Endothelial cell of umbilical vein (primary cell): Measurements from ENCODE around the gene ARL11. TPM values are rescaled to one million over a fixed set of nuclear protein-coding genes. Genes with fewer than 3 reads are reported as not detected.

ENCODE experiments used
- BruUV-seq: library from RNA; stranded (reverse); fragments of 400-500 nt; replicated peaks from 2 replicates; lab custom pipeline; 2021; lab: Mats Ljungman, UMichigan
- CTCF ChIA-PET: fragments of 300-600, 350-600 bp; sonication (Branson Sonifier 250); formaldehyde crosslinking; loops from one replicate; lab custom pipeline; 2021; ENCODE audit warnings: antibody characterized with exemption, inconsistent platforms; lab: Charles Lee
- POLR2A ChIA-PET: fragments of 300-600, 350-600 bp; sonication (Branson Sonifier 250); formaldehyde crosslinking; loops from one replicate; lab custom pipeline; 2021; ENCODE audit warnings: antibody characterized with exemption, inconsistent platforms; lab: Charles Lee
- DNase-seq: peaks from one replicate; pipeline ENCODE4 v3.0.0-alpha.2; 2011; ENCODE audit warnings: low read depth, low spot score
- FAIRE-seq: peaks from 2 replicates; lab custom pipeline; 2011; peaks lifted over from hg19 to GRCh38; lab: Jason Lieb, UNC
- H2AFZ ChIP-seq: 2 replicates; pipeline ENCODE4 v1.6.0; 2012; ENCODE audit warnings: low read depth, low read length, control low read depth, inconsistent platforms
- H3K27ac ChIP-seq: 2 replicates; pipeline ENCODE4 v1.5.1; 2011; ENCODE audit warnings: low read depth, mild to moderate bottlenecking, control low read depth, low read length, moderate library complexity; ENCODE audit not compliant: insufficient read depth
- H3K27me3 ChIP-seq, 2 experiments: 2 replicates each; pipeline versions ENCODE4 v1.6.0 to v1.6.1; 2011; ENCODE audit warnings: low read length in 2 of 2, mixed read lengths in 1 of 2; ENCODE audit not compliant: control insufficient read depth in 2 of 2, insufficient read depth in 2 of 2
- H3K36me3 ChIP-seq, 2 experiments: 2 replicates in 1 of 2; 3 replicates in 1 of 2; pipeline ENCODE4 v1.5.1; 2011; ENCODE audit warnings: low read length in 2 of 2, mild to moderate bottlenecking in 1 of 2, moderate library complexity in 1 of 2; ENCODE audit not compliant: control insufficient read depth in 2 of 2, insufficient read depth in 2 of 2; ENCODE audit errors: extremely low read depth in 1 of 2
- H3K4me1 ChIP-seq: 3 replicates; pipeline ENCODE4 v1.5.1; 2011; ENCODE audit warnings: mild to moderate bottlenecking, low read length; ENCODE audit not compliant: control insufficient read depth, insufficient read depth; ENCODE audit errors: extremely low read depth
- H3K4me2 ChIP-seq: 2 replicates; pipeline ENCODE4 v1.6.1; 2011; ENCODE audit warnings: low read length, control low read depth, mixed read lengths; ENCODE audit not compliant: insufficient read depth
- H3K4me3 ChIP-seq, 3 experiments: fragments of 200-600 bp in 1 of 3; sonication (generic), shearing (Covaris generic) in 1 of 3; replicated peaks in 1 of 3; 2 replicates each; pipeline ENCODE4 v1.5.1; 2011 to 2016; ENCODE audit warnings: control low read depth in 3 of 3, low read length in 3 of 3, mild to moderate bottlenecking in 2 of 3, inconsistent platforms in 1 of 3, low read depth in 1 of 3, moderate library complexity in 1 of 3; ENCODE audit not compliant: insufficient read depth in 1 of 3
- H3K79me2 ChIP-seq: 2 replicates; pipeline ENCODE4 v1.6.0; 2012; ENCODE audit warnings: low read length, inconsistent platforms; ENCODE audit not compliant: control insufficient read depth, insufficient read depth
- H3K9ac ChIP-seq: replicated peaks from 2 replicates; pipeline ENCODE3; 2011; ENCODE audit warnings: low read length, control low read depth; ENCODE audit not compliant: insufficient read depth; ENCODE audit errors: extremely low read depth
- H3K9me1 ChIP-seq: replicated peaks from 3 replicates; pipeline ENCODE4 v1.6.0; 2011; ENCODE audit warnings: mild to moderate bottlenecking, low read length; ENCODE audit not compliant: control insufficient read depth, insufficient read depth; ENCODE audit errors: extremely low read depth
- H3K9me3 ChIP-seq: replicated peaks from 2 replicates; pipeline ENCODE4 v1.5.1; 2012; ENCODE audit warnings: low read length, inconsistent platforms; ENCODE audit not compliant: control insufficient read depth, insufficient read depth
- H4K20me1 ChIP-seq: replicated peaks from 2 replicates; pipeline ENCODE3; 2011; ENCODE audit warnings: mild to moderate bottlenecking, low read length; ENCODE audit not compliant: control insufficient read depth, insufficient read depth; ENCODE audit errors: extremely low read depth
- CTCF ChIP-seq, 2 donors: IDR thresholded peaks; 1 replicate in 1 of 2; 2 replicates in 1 of 2; pipeline ENCODE4 v1.5.1; 2011; ENCODE audit warnings: low read length in 2 of 2, mild to moderate bottlenecking in 2 of 2, moderate library complexity in 2 of 2, control low read depth in 1 of 2, inconsistent platforms in 1 of 2, low read depth in 1 of 2; ENCODE audit not compliant: insufficient read depth in 1 of 2; ENCODE audit errors: extremely low read depth in 1 of 2
- EZH2 ChIP-seq: IDR thresholded peaks from 2 replicates; pipeline ENCODE4 v1.6.1; 2012; ENCODE audit warnings: borderline replicate concordance, low read depth, mild to moderate bottlenecking, moderate library complexity, low read length, inconsistent platforms; ENCODE audit not compliant: severe bottlenecking
- FOS ChIP-seq: IDR thresholded peaks from 2 replicates; pipeline ENCODE4 v1.6.1; 2011; ENCODE audit warnings: mild to moderate bottlenecking, low read length, moderate library complexity, borderline replicate concordance; ENCODE audit not compliant: insufficient read depth
- GATA2 ChIP-seq: IDR thresholded peaks from 2 replicates; pipeline ENCODE4 v1.7.0; 2011; ENCODE audit warnings: low read depth, mild to moderate bottlenecking, moderate library complexity, mixed read lengths, low read length; ENCODE audit not compliant: insufficient read length, insufficient read depth
- JUN ChIP-seq: IDR thresholded peaks from 2 replicates; pipeline ENCODE4 v1.6.1; 2011; ENCODE audit warnings: borderline replicate concordance, low read depth; ENCODE audit not compliant: insufficient read length, insufficient read depth
- MAX ChIP-seq: IDR thresholded peaks from 2 replicates; pipeline ENCODE4 v1.6.1; 2011; ENCODE audit not compliant: insufficient read depth, insufficient read length
- MYC ChIP-seq: IDR thresholded peaks from one replicate; pipeline ENCODE4 v1.6.1; 2011; ENCODE audit warnings: mild to moderate bottlenecking, low read depth, low read length
- POLR2A ChIP-seq: IDR thresholded peaks from 2 replicates; pipeline ENCODE4 v1.6.1; 2012; ENCODE audit warnings: low read depth, mild to moderate bottlenecking, control low read depth, low read length
- POLR2AphosphoS5 ChIP-seq: IDR thresholded peaks from 2 replicates; pipeline ENCODE4 v1.6.1; 2012; ENCODE audit warnings: low read depth, mild to moderate bottlenecking, control low read depth, low read length, moderate library complexity; ENCODE audit not compliant: insufficient read depth
- dilution Hi-C: fragments of 300-500 bp; cut with MboI; formaldehyde crosslinking; loops from one replicate; pipeline ENCODE4 v1.15.0; 2019; ENCODE audit warnings: low sequenced_read_pairs; ENCODE audit not compliant: extremely low pct_ligation_motif_present
- intact Hi-C: fragments of 100-400 bp; cut with micrococcal nuclease; formaldehyde crosslinking; loops from one replicate; pipeline ENCODE4 v1.10.0; 2022
- polyA plus RNA-seq, 4 experiments: library from polyadenylated mRNA; depleted of rRNA in 3 of 4; stranded (reverse) in 3 of 4; unstranded in 1 of 4; fragments of >200 nt; gene quantifications; 2 replicates each; pipeline versions ENCODE4 v1.2.1 to v1.2.3, GENCODE V29; 2011 to 2012; ENCODE audit warnings: missing spikeins in 1 of 4
- total RNA-seq: library from RNA; stranded (reverse); gene quantifications from 2 replicates; pipeline ENCODE4 v1.2.3, GENCODE V29; 2021

The ARL11 gene
- total and polyA plus RNA-seq, 2 donors (not counting 3 experiments of a cell fraction or from before 2014, with no cell fraction given) = 0.06 to 0.20 TPM

- H3K4me2 ChIP-seq = no peak overlapping the region
- CTCF ChIA-PET = no interaction called here
- no peaks in the 10 kb centered on the region for H4K20me1 ChIP-seq
- dilution Hi-C loops (no loop called here), intact Hi-C loops (no loop called here)
- H3K9me3 ChIP-seq = no peaks in the 10 kb centered on the region
- no peak for FAIRE-seq
- TF ChIP-seq GATA2 (no peak), CTCF (IDR thresholded peaks at IDR 0.05; ENCODE audit: extremely low read depth in 1 of 2, insufficient read depth in 1 of 2, low read depth in 1 of 2, low read length in 2 of 2) (no peak), EZH2 (no peak), POLR2AphosphoS5 (no peak), MAX (no peak), POLR2A (no peak), FOS (no peak), MYC (no peak), JUN (no peak)
- DNase-seq = no peak
- H3K9me1 ChIP-seq = no peaks in the 10 kb centered on the region
- no peak overlapping the region for H3K27ac ChIP-seq
- POLR2A ChIA-PET = no interaction called here
- H2AFZ ChIP-seq = no peak overlapping the region
- no peak overlapping the region for H3K9ac ChIP-seq
- no peaks in the 10 kb centered on the region for H3K27me3 ChIP-seq
- H3K79me2 ChIP-seq = no peaks in the 10 kb centered on the region
- no peaks in the 10 kb centered on the region for H3K4me1 ChIP-seq
- no TSS peak for BruUV-seq
- peaks cover 2 to 4% of the 10 kb centered on the region in 2 experiments for H3K36me3 ChIP-seq
- no peak overlapping the region for H3K4me3 ChIP-seq
Observed at GRCh38 chr13:49657241-49657641, 28.9 kb downstream of the ARL11 start.
